Body of pancreas (tissue), 4 donors: ENCODE results near the gene CAB39L. TPM values are rescaled to one million over a fixed set of nuclear protein-coding genes. Genes with fewer than 3 reads are reported as not detected.

Source experiments
- ATAC-seq: fragments of 150-250 bp; one replicate; pipeline ENCODE4 v1.9.1; 2016
- DNase-seq, 4 donors: peaks; one replicate each; pipeline ENCODE4 v3.0.0-alpha.2; 2019
- H3K27ac ChIP-seq, 4 donors: fragments of 200-600 bp; sonication (generic); 1 replicate in 3 of 4; 2 replicates in 1 of 4; pipeline versions ENCODE4 v1.5.1 to v1.6.1; 2016 to 2019; ENCODE audit warnings: mild to moderate bottlenecking in 1 of 4, mixed read lengths in 1 of 4, moderate library complexity in 1 of 4
- H3K27me3 ChIP-seq, 2 donors: fragments of 200-600 bp; sonication (generic); one replicate each; pipeline ENCODE4 v1.6.0; 2016; ENCODE audit warnings: mild to moderate bottlenecking in 1 of 2
- H3K36me3 ChIP-seq, 2 donors: fragments of 200-600 bp; sonication (generic); replicated peaks in 1 of 2; 2 replicates each; pipeline ENCODE4 v1.5.1; 2016; ENCODE audit warnings: low read depth in 2 of 2; ENCODE audit not compliant: insufficient read depth in 1 of 2
- H3K4me1 ChIP-seq: fragments of 200-600 bp; sonication (generic); one replicate; pipeline ENCODE4 v1.6.0; 2016
- H3K4me3 ChIP-seq, 2 donors: fragments of 200-600 bp; sonication (generic); 1 replicate in 1 of 2; 2 replicates in 1 of 2; pipeline ENCODE4 v1.5.1; 2016 to 2019
- H3K9me3 ChIP-seq, 3 donors: fragments of 200-600 bp; sonication (generic); 1 replicate in 2 of 3; 2 replicates in 1 of 3; pipeline ENCODE4 v1.5.1; 2016
- POLR2A ChIP-seq, 3 donors: fragments of 450-650 bp; IDR thresholded peaks; one replicate each; pipeline ENCODE4 v1.6.1; 2016; ENCODE audit warnings: antibody characterized with exemption in 3 of 3, mild to moderate bottlenecking in 2 of 3
- WGBS, 2 donors: methylation state at CpG; one replicate each; pipeline ENCODE4 v1.1.5; 2017; 5-methylcytosine and 5-hydroxymethylcytosine counted together
- intact Hi-C: fragments of 100-400 bp; cut with DNase I; formaldehyde crosslinking; loops from one replicate; pipeline ENCODE4 v1.15.1; 2023
- total RNA-seq, 2 donors: library from RNA; depleted of rRNA; stranded (reverse); fragments of >200 nt; gene quantifications; one replicate each; pipeline ENCODE4 v1.1.0, GENCODE V29; 2016
- TF ChIP-seq, protein P1 (sequence below), 7 experiments: fragments of 450-650 bp in 4 of 7; fragments of 200-600 bp in 3 of 7; sonication (generic) in 3 of 7; IDR thresholded peaks; one replicate each; pipeline ENCODE4 v1.5.1; 2016 to 2019; ENCODE audit warnings: antibody characterized with exemption in 7 of 7

Gene CAB39L
- total RNA-seq, 2 donors from 2014 or later = 6.9 to 13.0 TPM

DNA sequence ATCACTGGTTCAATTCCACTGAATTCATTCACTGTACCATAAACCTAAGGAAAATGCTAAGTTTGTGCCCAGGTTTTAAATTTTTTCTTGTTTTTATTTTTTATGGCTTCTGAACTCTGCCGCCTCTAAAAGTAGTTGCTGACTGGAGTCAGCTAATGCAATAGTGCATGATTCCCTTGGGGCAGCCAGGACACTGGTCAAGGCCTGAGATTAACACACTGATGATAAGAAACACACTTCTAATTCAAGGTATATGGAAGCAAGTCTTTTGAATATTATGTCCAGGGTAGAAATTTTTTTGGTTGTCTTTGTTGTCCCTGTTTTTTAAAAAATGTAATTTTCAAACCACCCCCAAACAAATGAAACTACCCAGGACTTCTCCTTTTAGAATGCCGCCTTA lies 123.9 kb downstream of the CAB39L start:
- H3K4me3 ChIP-seq = no peak overlapping the region
- no peak for ATAC-seq
- no peak for DNase-seq
- no peaks in the 10 kb centered on the region for H3K9me3 ChIP-seq
- 89 to 93% methylated on average over 2 of the region's 2 CpGs for WGBS, 2 donors
- TF ChIP-seq, protein P1, sequence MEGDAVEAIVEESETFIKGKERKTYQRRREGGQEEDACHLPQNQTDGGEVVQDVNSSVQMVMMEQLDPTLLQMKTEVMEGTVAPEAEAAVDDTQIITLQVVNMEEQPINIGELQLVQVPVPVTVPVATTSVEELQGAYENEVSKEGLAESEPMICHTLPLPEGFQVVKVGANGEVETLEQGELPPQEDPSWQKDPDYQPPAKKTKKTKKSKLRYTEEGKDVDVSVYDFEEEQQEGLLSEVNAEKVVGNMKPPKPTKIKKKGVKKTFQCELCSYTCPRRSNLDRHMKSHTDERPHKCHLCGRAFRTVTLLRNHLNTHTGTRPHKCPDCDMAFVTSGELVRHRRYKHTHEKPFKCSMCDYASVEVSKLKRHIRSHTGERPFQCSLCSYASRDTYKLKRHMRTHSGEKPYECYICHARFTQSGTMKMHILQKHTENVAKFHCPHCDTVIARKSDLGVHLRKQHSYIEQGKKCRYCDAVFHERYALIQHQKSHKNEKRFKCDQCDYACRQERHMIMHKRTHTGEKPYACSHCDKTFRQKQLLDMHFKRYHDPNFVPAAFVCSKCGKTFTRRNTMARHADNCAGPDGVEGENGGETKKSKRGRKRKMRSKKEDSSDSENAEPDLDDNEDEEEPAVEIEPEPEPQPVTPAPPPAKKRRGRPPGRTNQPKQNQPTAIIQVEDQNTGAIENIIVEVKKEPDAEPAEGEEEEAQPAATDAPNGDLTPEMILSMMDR (IDR thresholded peaks at IDR 0.05) = no peak
- no peak for TF ChIP-seq POLR2A (IDR thresholded peaks at IDR 0.05)
- no peaks in the 10 kb centered on the region for H3K27me3 ChIP-seq
- H3K36me3 ChIP-seq = no peaks in the 10 kb centered on the region
- H3K27ac ChIP-seq = no peak overlapping the region
- no peaks in the 10 kb centered on the region for H3K4me1 ChIP-seq
- intact Hi-C loops = no loop called here

DNA sequence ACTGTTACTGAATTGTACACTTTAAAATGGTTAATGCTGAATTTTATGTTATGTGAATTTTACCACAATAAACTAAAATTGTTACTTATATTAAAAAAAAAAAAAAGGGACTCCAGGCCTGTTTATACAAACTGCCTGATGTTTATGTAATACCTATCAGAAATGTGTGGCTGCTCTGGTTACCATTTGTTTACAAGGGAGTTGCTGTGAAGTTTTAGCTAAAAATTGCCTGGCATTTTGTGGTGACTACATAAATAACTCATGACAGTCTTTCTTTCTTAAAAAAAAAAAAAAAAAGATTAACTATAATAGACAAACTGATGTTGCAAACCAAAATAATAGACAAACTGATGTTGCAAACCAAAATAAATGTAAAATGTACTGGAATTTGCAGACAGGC lies 124.3 kb downstream of the CAB39L start:
- Histone ChIP-seq H3K36me3 (no peaks in the 10 kb centered on the region), H3K4me1 (no peaks in the 10 kb centered on the region), H3K4me3 (no peak overlapping the region), H3K27ac (no peak overlapping the region), H3K27me3 (no peaks in the 10 kb centered on the region), H3K9me3 (no peaks in the 10 kb centered on the region)
- DNase-seq (no peak), ATAC-seq (no peak)
- intact Hi-C loops = no loop called here
- TF ChIP-seq POLR2A (IDR thresholded peaks at IDR 0.05) = no peak

DNA sequence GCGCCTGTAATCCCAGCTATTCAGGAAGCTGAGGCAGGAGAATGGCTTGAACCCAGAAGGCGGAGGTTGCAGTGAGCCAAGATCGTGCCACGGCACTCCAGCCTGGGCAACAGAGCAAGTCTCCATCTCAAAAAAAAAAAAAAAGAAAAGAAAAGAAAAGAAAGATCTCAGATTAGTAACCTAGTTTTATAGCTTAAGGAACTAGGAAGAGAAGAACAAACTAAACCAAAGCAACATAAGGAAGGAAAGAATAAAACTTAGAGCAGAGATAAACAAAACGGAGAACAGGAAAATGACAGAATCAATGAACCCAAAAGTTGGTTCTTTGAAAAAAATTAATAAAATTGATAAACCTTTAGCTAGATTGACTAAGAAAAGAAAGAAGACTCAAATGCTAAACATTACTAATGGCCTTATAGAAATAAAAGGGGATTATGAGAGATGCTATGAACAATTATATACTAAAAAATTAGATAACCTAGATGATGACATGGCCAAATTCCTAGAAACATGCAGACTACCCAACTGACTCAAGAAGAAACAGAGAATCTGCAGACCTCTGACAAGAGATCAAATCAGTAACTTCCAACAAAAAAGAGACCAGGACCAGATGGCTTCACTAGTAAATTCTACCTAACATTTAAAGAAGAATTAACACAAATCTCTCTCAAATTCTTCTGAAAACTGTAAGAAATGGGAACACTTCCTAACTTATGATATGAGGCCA lies 127.9 kb downstream of the CAB39L start:
- ATAC-seq (no peak), DNase-seq (no peak)
- WGBS, 2 donors = 90 to 91% methylated on average over 5 of the region's 5 CpGs
- Histone ChIP-seq H3K27ac (no peak overlapping the region), H3K36me3 (no peaks in the 10 kb centered on the region), H3K27me3 (no peaks in the 10 kb centered on the region), H3K4me3 (no peak overlapping the region), H3K4me1 (peaks cover 6% of the 10 kb centered on the region), H3K9me3 (no peaks in the 10 kb centered on the region)
- TF ChIP-seq POLR2A (IDR thresholded peaks at IDR 0.05) = no peak
- TF ChIP-seq, protein P1 (IDR thresholded peaks at IDR 0.05) = no peak
- intact Hi-C loops = no loop called here

DNA sequence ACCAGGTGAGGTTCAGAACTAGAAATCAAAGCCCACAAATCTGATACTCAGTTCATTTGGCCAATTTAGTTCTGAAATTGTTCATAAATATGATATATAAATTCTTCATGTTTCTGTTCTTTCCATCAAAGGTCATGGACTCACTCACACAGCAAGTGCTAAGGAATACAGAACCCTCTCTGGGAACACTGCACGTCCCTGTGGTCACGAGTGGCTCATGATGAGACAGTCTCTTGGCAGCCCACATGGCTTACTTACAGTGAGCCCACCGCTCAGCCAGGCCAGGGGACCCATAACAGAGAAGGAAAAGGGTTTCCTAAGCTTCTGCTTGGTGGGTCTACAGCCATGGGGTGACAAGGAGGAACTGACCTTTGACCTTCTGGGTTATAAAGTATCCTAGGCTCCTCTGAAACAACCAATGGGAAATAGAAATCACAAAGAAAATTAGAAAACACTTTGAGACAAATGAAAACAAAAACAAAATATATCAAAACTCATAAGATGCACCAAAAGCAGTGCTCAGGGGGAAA lies 128.8 kb downstream of the CAB39L start:
- WGBS, 2 donors = 90 to 100% methylated on average over 3 of the region's 3 CpGs

DNA sequence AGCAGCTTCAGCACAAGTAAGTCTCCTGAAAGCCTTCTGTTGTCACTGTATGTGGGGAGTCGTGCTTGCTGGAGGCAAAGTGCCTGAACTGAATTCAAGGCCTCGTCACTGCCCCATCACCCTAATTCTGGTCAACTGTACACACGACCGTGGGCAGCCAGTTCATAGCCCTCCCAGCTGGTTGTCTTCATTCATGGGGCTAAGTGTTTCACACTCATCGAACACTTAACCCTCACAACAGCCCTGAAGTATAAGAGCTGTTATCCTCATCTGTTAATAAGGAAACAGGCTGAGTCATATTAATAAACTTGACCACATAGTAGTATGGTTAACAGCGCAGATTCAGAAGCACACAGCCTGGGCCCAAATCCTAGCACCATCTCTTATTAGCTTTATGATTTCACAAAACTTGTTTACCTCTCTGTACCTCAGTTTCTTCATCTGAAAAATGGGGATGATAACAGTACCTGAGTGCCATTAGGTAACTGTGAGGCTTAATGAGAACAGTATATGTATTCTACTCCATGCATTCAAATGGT lies 129.5 kb downstream of the CAB39L start:
- no peak for DNase-seq
- Histone ChIP-seq H3K27ac (peak overlapping the region in 2 of 4 donors; percentile 35 to 49), H3K4me1 (peaks cover 7% of the 10 kb centered on the region), H3K36me3 (no peaks in the 10 kb centered on the region), H3K9me3 (no peaks in the 10 kb centered on the region), H3K4me3 (no peak overlapping the region), H3K27me3 (no peaks in the 10 kb centered on the region)
- intact Hi-C loops = no loop called here
- WGBS, 2 donors = 85 to 86% methylated on average over 6 of the region's 6 CpGs
- TF ChIP-seq, protein P1 (IDR thresholded peaks at IDR 0.05) = no peak
- TF ChIP-seq POLR2A (IDR thresholded peaks at IDR 0.05) = no peak
- peak; percentile 18 for ATAC-seq

More for the DNA sequence above, 128.8 kb downstream of the CAB39L start:
- intact Hi-C loops = no loop called here
- no peak overlapping the region for H3K4me3 ChIP-seq
- H3K4me1 ChIP-seq = peaks cover 6% of the 10 kb centered on the region
- H3K27ac ChIP-seq = no peak overlapping the region
- no peak for DNase-seq
- no peaks in the 10 kb centered on the region for H3K27me3 ChIP-seq
- no peaks in the 10 kb centered on the region for H3K9me3 ChIP-seq
- ATAC-seq = no peak
- no peaks in the 10 kb centered on the region for H3K36me3 ChIP-seq
- TF ChIP-seq, protein P1 (IDR thresholded peaks at IDR 0.05) = no peak
- no peak for TF ChIP-seq POLR2A (IDR thresholded peaks at IDR 0.05)
